ENCODE data around the gene MAP3K20. TPM values are rescaled to one million over a fixed set of nuclear protein-coding genes. Genes with fewer than 3 reads are reported as not detected.
"Not testable (repeated sequence)": the region's sequence is repeated elsewhere in the genome, so short reads cannot be mapped to it uniquely, and the experiment has no call there.

Gene MAP3K20
- total RNA-seq, 4 donors from 2014 or later: 33.0 to 56.1 (median 44.4) TPM

GRCh38 chr2:173298536-173299097 is 223.0 kb downstream of the MAP3K20 start:
- TF ChIP-seq, protein P1, sequence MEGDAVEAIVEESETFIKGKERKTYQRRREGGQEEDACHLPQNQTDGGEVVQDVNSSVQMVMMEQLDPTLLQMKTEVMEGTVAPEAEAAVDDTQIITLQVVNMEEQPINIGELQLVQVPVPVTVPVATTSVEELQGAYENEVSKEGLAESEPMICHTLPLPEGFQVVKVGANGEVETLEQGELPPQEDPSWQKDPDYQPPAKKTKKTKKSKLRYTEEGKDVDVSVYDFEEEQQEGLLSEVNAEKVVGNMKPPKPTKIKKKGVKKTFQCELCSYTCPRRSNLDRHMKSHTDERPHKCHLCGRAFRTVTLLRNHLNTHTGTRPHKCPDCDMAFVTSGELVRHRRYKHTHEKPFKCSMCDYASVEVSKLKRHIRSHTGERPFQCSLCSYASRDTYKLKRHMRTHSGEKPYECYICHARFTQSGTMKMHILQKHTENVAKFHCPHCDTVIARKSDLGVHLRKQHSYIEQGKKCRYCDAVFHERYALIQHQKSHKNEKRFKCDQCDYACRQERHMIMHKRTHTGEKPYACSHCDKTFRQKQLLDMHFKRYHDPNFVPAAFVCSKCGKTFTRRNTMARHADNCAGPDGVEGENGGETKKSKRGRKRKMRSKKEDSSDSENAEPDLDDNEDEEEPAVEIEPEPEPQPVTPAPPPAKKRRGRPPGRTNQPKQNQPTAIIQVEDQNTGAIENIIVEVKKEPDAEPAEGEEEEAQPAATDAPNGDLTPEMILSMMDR (IDR thresholded peaks at IDR 0.05): no peak
- DNase-seq (ENCODE audit: low spot score): no peak
- no peak for ATAC-seq (ENCODE audit: low FRiP score)

DNA sequence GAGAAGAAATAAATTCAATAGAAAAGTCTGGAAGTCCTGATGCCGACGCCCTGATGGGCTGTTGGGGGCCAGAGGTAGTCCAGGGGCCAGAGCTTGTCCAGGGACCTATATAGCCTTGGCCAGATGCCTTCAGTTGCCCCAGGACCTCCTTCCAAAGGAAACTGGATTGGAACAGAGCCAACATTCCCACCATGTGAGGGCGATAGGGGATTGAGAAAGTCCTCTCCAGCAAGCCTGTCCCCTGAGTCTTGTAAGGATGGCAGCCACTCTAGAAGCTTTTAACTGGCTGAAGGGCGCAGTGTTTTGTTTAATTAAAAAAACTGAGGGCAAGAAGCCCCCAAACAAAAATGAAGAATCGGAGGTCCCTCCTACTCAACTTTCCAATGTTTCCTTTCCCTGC is 224.1 kb downstream of the MAP3K20 start:
- DNase-seq (ENCODE audit: low spot score) (no peak), ATAC-seq (ENCODE audit: low FRiP score) (no peak)
- TF ChIP-seq, protein P1 (IDR thresholded peaks at IDR 0.05): no peak

DNA sequence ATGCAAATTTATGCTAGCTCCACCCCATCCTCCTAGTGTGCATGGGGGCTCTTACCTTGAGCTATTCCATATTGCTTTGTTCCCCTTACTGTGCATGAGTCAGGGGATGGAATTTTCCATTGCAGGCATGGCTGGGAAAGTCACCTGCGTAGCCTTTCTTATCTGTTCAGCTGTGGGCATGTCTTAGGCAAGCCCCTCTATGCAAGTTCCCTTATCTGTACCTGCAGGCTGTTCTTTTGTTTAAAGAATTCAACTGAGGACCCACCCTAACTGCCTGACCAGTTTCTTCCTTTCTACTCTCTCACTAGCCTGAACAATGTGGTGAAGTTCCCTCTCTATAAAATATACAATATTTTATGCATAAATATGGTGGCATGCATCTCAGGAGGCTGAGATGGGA is 224.8 kb downstream of the MAP3K20 start:
- ATAC-seq (ENCODE audit: low FRiP score): no peak
- no peak for DNase-seq (ENCODE audit: low spot score)
- TF ChIP-seq, protein P1 (IDR thresholded peaks at IDR 0.05): no peak

DNA sequence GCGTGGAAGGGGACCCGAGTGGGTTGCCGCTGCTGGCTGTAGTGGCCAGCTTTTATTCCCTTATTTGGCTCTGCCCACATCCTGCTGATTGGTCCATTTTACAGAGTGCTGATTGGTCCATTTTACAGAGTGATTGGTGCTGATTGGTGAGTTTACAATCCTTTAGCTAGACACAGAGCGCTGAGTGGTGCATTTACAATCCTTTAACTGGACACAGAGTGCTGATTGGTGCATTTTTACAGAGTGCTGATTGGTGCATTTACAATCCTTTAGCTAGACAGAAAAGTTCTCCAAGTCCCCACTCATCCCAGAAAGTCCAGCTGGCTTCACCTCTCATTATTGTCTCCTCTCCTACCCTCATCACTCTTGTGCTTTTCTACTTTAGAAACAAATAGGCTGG is 225.9 kb downstream of the MAP3K20 start:
- not testable (repeated sequence) for DNase-seq (ENCODE audit: low spot score); ATAC-seq (ENCODE audit: low FRiP score)

GRCh38 chr2:173305303-173305702 is 229.7 kb downstream of the MAP3K20 start:
- no peak for ATAC-seq (ENCODE audit: low FRiP score)
- TF ChIP-seq, protein P1 (IDR thresholded peaks at IDR 0.05): no peak
- no peak for DNase-seq (ENCODE audit: low spot score)

- DNase-seq (ENCODE audit: low spot score) (no peak), ATAC-seq (ENCODE audit: low FRiP score) (no peak)
- TF ChIP-seq, protein P1 (IDR thresholded peaks at IDR 0.05): no peak
These were observed 231.6 kb downstream of the MAP3K20 start for GRCh38 chr2:173307293-173307692.

DNA sequence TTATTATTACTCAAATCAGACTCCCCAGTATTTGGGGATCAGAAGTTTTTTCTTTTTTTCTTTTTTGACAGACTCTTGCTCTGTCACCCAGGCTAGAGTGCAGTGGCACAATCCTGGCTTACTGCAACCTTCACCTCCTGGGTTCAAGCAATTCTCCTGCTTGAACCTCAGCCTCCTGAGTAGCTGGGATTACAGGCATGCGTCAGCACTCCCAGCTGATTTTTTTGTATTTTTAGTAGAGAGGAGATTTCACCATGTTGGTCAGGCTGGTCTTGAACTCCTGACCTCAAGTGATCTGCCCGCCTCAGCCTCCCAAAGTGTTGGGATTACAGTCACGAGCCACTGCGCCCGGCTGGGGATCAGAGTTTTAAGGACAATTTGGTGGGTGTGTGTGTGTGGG is 233.7 kb downstream of the MAP3K20 start:
- ATAC-seq (ENCODE audit: low FRiP score); DNase-seq (ENCODE audit: low spot score): not testable (repeated sequence)

GRCh38 chr2:173311844-173312606 is 236.4 kb downstream of the MAP3K20 start:
- ATAC-seq (ENCODE audit: low FRiP score): no peak
- DNase-seq (ENCODE audit: low spot score): no peak
- TF ChIP-seq, protein P1 (IDR thresholded peaks at IDR 0.05): no peak
